Smooth muscle cell (in vitro differentiated cells): ENCODE data around the gene GRHL1. TPM values are rescaled to one million over a fixed set of nuclear protein-coding genes. Genes with fewer than 3 reads are reported as not detected.

Experiments used
- DNase-seq: peaks from one replicate; lab custom pipeline; 2025; ENCODE audit not compliant: unreplicated experiment; lab: John Stamatoyannopoulos, UW
- H2AFZ ChIP-seq: fragments of 200-600 bp; sonication (generic); 2 replicates; pipeline ENCODE4 v1.6.0; 2016; ENCODE audit warnings: antibody characterized with exemption, low read depth, mild to moderate bottlenecking
- H3F3A ChIP-seq: fragments of 200-600 bp; sonication (generic); 2 replicates; pipeline ENCODE4 v1.6.0; 2017; ENCODE audit warnings: antibody characterized with exemption, low read depth
- H3K27ac ChIP-seq: fragments of 200-600 bp; sonication (generic); 2 replicates; pipeline ENCODE4 v1.5.1; 2016; ENCODE audit warnings: low read depth, mild to moderate bottlenecking
- H3K27me3 ChIP-seq: fragments of 200-600 bp; sonication (generic); 2 replicates; pipeline ENCODE4 v1.6.1; 2016; ENCODE audit warnings: low read depth, mild to moderate bottlenecking
- H3K36me3 ChIP-seq: fragments of 200-600 bp; sonication (generic); 2 replicates; pipeline ENCODE4 v1.5.1; 2016; ENCODE audit warnings: low read depth
- H3K4me1 ChIP-seq: fragments of 200-600 bp; sonication (generic); 2 replicates; pipeline ENCODE4 v1.5.1; 2016; ENCODE audit warnings: low read depth
- H3K4me2 ChIP-seq: fragments of 200-600 bp; sonication (generic); 2 replicates; pipeline ENCODE4 v1.6.0; 2016; ENCODE audit warnings: mild to moderate bottlenecking
- H3K4me3 ChIP-seq: fragments of 200-600 bp; sonication (generic); 2 replicates; pipeline ENCODE4 v1.5.1; 2016; ENCODE audit warnings: mild to moderate bottlenecking
- H3K79me2 ChIP-seq: fragments of 200-600 bp; sonication (generic); 2 replicates; pipeline ENCODE4 v1.6.0; 2016; ENCODE audit warnings: low read depth, mild to moderate bottlenecking
- H3K9ac ChIP-seq: fragments of 200-600 bp; sonication (generic); 2 replicates; pipeline ENCODE4 v1.6.0; 2016; ENCODE audit warnings: low read depth
- H3K9me3 ChIP-seq: fragments of 200-600 bp; sonication (generic); replicated peaks from 2 replicates; pipeline ENCODE4 v1.5.1; 2016; ENCODE audit warnings: low read depth
- H4K20me1 ChIP-seq: fragments of 200-600 bp; sonication (generic); 2 replicates; pipeline ENCODE4 v1.6.0; 2016; ENCODE audit warnings: low read depth
- WGBS: methylation state at CpG from one replicate; pipeline ENCODE4 v1.1.7; 2016; ENCODE audit warnings: low lambda C conversion rate; 5-methylcytosine and 5-hydroxymethylcytosine counted together
- polyA plus RNA-seq: library from polyadenylated mRNA; unstranded; fragments of >200 nt; fragmentation: Nextera tagmentation; extraction: Ambion mirVana; gene quantifications from 2 replicates; pipeline ENCODE4 v1.2.1, GENCODE V29; 2016
- total RNA-seq: library from RNA; depleted of rRNA; stranded (reverse); fragments of >200 nt; gene quantifications from 2 replicates; pipeline ENCODE4 v1.2.3, GENCODE V29; 2014
- TF ChIP-seq, protein P1 (sequence below): fragments of 200-600 bp; sonication (generic); IDR thresholded peaks from 2 replicates; pipeline ENCODE4 v1.5.1; 2017; ENCODE audit warnings: borderline replicate concordance, mild to moderate bottlenecking, antibody characterized with exemption; ENCODE audit not compliant: insufficient read depth, poor library complexity, severe bottlenecking

GRHL1 gene
- total and polyA plus RNA-seq, 2 experiments from 2014 or later: 2.0 to 26.8 TPM

GRCh38 chr2:10005461-10006235, 54.2 kb downstream of the GRHL1 start:
- Histone ChIP-seq H4K20me1 (no peaks in the 10 kb centered on the region), H3K79me2 (no peaks in the 10 kb centered on the region), H3K36me3 (no peaks in the 10 kb centered on the region), H3K4me1 (peaks cover 6% of the 10 kb centered on the region), H3K9ac (no peak overlapping the region), H2AFZ (no peak overlapping the region), H3F3A (no peaks in the 10 kb centered on the region), H3K27ac (no peak overlapping the region), H3K27me3 (no peaks in the 10 kb centered on the region), H3K4me2 (no peak overlapping the region), H3K9me3 (no peaks in the 10 kb centered on the region), H3K4me3 (no peak overlapping the region)
- no peak for DNase-seq
- TF ChIP-seq, protein P1, sequence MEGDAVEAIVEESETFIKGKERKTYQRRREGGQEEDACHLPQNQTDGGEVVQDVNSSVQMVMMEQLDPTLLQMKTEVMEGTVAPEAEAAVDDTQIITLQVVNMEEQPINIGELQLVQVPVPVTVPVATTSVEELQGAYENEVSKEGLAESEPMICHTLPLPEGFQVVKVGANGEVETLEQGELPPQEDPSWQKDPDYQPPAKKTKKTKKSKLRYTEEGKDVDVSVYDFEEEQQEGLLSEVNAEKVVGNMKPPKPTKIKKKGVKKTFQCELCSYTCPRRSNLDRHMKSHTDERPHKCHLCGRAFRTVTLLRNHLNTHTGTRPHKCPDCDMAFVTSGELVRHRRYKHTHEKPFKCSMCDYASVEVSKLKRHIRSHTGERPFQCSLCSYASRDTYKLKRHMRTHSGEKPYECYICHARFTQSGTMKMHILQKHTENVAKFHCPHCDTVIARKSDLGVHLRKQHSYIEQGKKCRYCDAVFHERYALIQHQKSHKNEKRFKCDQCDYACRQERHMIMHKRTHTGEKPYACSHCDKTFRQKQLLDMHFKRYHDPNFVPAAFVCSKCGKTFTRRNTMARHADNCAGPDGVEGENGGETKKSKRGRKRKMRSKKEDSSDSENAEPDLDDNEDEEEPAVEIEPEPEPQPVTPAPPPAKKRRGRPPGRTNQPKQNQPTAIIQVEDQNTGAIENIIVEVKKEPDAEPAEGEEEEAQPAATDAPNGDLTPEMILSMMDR: no peak
- WGBS: 95% methylated on average over 17 of the region's 17 CpGs

GRCh38 chr2:10006236-10007161, 55.0 kb downstream of the GRHL1 start:
- Histone ChIP-seq H3F3A (no peaks in the 10 kb centered on the region), H3K4me2 (peak overlapping the region; percentile 36)
- no peak for DNase-seq

GRCh38 chr2:10007435-10007834, 55.9 kb downstream of the GRHL1 start:
- H3K79me2 ChIP-seq: no peaks in the 10 kb centered on the region
- peaks cover 6% of the 10 kb centered on the region for H3K4me1 ChIP-seq
- WGBS: 59% methylated on average over 9 of the region's 9 CpGs

More at GRCh38 chr2:10006236-10007161, 55.0 kb downstream of the GRHL1 start:
- Histone ChIP-seq H3K79me2 (no peaks in the 10 kb centered on the region), H2AFZ (no peak overlapping the region), H3K9ac (no peak overlapping the region), H3K4me3 (no peak overlapping the region), H3K27ac (no peak overlapping the region), H3K9me3 (no peaks in the 10 kb centered on the region), H4K20me1 (no peaks in the 10 kb centered on the region), H3K36me3 (no peaks in the 10 kb centered on the region), H3K4me1 (peaks cover 6% of the 10 kb centered on the region), H3K27me3 (no peaks in the 10 kb centered on the region)
- TF ChIP-seq, protein P1: no peak
- WGBS: 85% methylated on average over 56 of the region's 64 CpGs

More at GRCh38 chr2:10007435-10007834, 55.9 kb downstream of the GRHL1 start:
- Histone ChIP-seq H4K20me1 (no peaks in the 10 kb centered on the region), H3K9me3 (no peaks in the 10 kb centered on the region), H3K4me2 (peak overlapping the region; percentile 11), H3F3A (no peaks in the 10 kb centered on the region), H3K36me3 (no peaks in the 10 kb centered on the region), H3K27ac (peak overlapping the region; percentile 5), H3K4me3 (no peak overlapping the region), H3K9ac (no peak overlapping the region), H3K27me3 (no peaks in the 10 kb centered on the region), H2AFZ (peak overlapping the region; percentile 56)
- no peak for DNase-seq
- TF ChIP-seq, protein P1: no peak
